ENCODE data around the gene SDE2. TPM values are rescaled to one million over a fixed set of nuclear protein-coding genes. Genes with fewer than 3 reads are reported as not detected.

Gene SDE2
- total and polyA plus RNA-seq, 9 donors: 13.1 to 24.4 (median 17.9) TPM

GRCh38 chr1:225950905-225951497 lies 48.1 kb downstream of the SDE2 start:
- Histone ChIP-seq H3K36me3 (no peaks in the 10 kb centered on the region), H3K9me3 (no peaks in the 10 kb centered on the region), H3K27me3 (no peaks in the 10 kb centered on the region), H3K27ac (no peak overlapping the region), H3K4me3 (no peak overlapping the region), H3K4me1 (ENCODE audit: insufficient read depth) (no peaks in the 10 kb centered on the region)
- TF ChIP-seq POLR2A (IDR thresholded peaks at IDR 0.05): no peak
- no peak for TF ChIP-seq EP300 (IDR thresholded peaks at IDR 0.05)
- TF ChIP-seq CTCF (IDR thresholded peaks at IDR 0.05): no peak
- intact Hi-C loops (cut with DNase I): no loop called here
- no peak for DNase-seq
- 82 to 86% (median 84%) methylated on average over 9 of the region's 9 CpGs for WGBS, 3 donors

DNA sequence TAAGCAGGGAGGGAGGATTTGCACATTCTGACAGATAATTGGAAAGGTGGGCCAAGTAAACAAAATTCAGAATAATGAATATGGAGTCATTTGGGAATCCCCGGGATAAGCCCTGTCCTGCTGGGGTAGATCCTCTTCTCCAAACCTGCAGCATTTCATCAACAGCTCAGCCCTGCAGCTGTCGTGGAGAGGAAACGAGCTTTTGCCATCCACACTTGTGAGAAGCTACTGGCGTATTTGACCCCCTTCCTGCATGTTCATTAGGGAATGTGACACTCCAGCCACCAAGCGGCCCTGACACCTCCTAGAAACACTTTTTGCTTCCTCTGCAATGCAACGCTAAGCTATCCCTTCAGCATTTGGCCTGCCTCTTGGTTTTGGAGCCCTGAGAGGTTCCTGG lies 50.1 kb downstream of the SDE2 start:
- no peak overlapping the region for H3K4me3 ChIP-seq
- intact Hi-C loops (cut with DNase I): no loop called here
- no peaks in the 10 kb centered on the region for H3K36me3 ChIP-seq
- no peaks in the 10 kb centered on the region for H3K27me3 ChIP-seq
- no peak for DNase-seq
- no peaks in the 10 kb centered on the region for H3K4me1 ChIP-seq (ENCODE audit: insufficient read depth)
- WGBS, 3 donors: 61 to 69% (median 62%) methylated on average over 6 of the region's 6 CpGs
- no peak overlapping the region for H3K27ac ChIP-seq
- no peak for TF ChIP-seq POLR2A (IDR thresholded peaks at IDR 0.05)
- TF ChIP-seq EP300 (IDR thresholded peaks at IDR 0.05): no peak
- no peak for TF ChIP-seq CTCF (IDR thresholded peaks at IDR 0.05)
- H3K9me3 ChIP-seq: no peaks in the 10 kb centered on the region

- intact Hi-C loops (cut with DNase I): no loop called here
- H3K9me3 ChIP-seq: no peaks in the 10 kb centered on the region
- H3K27ac ChIP-seq: no peak overlapping the region
- WGBS, 3 donors: 94 to 97% (median 95%) methylated on average over 5 of the region's 5 CpGs
- H3K36me3 ChIP-seq: no peaks in the 10 kb centered on the region
- no peaks in the 10 kb centered on the region for H3K27me3 ChIP-seq
- no peak overlapping the region for H3K4me3 ChIP-seq
- no peak for TF ChIP-seq POLR2A (IDR thresholded peaks at IDR 0.05)
- no peak for TF ChIP-seq EP300 (IDR thresholded peaks at IDR 0.05)
- TF ChIP-seq CTCF (IDR thresholded peaks at IDR 0.05): no peak
- H3K4me1 ChIP-seq (ENCODE audit: insufficient read depth): peaks cover under 1% of the 10 kb centered on the region
- no peak for DNase-seq
Observed at GRCh38 chr1:225946803-225947202, 52.3 kb downstream of the SDE2 start.

GRCh38 chr1:225946082-225946620 lies 53.0 kb downstream of the SDE2 start:
- Histone ChIP-seq H3K27ac (no peak overlapping the region), H3K9me3 (no peaks in the 10 kb centered on the region), H3K36me3 (no peaks in the 10 kb centered on the region), H3K27me3 (no peaks in the 10 kb centered on the region), H3K4me1 (ENCODE audit: insufficient read depth) (peaks cover 5% of the 10 kb centered on the region), H3K4me3 (no peak overlapping the region)
- TF ChIP-seq EP300 (IDR thresholded peaks at IDR 0.05) (no peak), CTCF (IDR thresholded peaks at IDR 0.05) (no peak)
- DNase-seq: no peak
- intact Hi-C loops (cut with DNase I): no loop called here
- 66 to 80% (median 78%) methylated on average over 4 of the region's 4 CpGs for WGBS, 3 donors

Measured in ovary (tissue), 9 donors.